ENCODE data around the gene PIK3C2G.

PIK3C2G gene

GRCh38 chr12:18629445-18629844 lies 368.1 kb downstream of the PIK3C2G start:
- no peak overlapping the region for H3K23ac ChIP-seq (ENCODE audit: low read length in 2 of 2)
- no peak overlapping the region for H3K4me2 ChIP-seq (ENCODE audit: low read length, poor library complexity, severe bottlenecking)
- no peak overlapping the region for H2AFZ ChIP-seq (ENCODE audit: low read depth, low read length)
- H3K9me3 ChIP-seq (ENCODE audit: control insufficient read depth, low read length): peaks cover 27% of the 10 kb centered on the region
- no peaks in the 10 kb centered on the region for H3K79me1 ChIP-seq (replicated peaks; ENCODE audit: low read length, poor library complexity, severe bottlenecking)
- H4K8ac ChIP-seq (ENCODE audit: low read length): no peak overlapping the region
- no peak for DNase-seq
- H4K91ac ChIP-seq (ENCODE audit: low read length): no peak overlapping the region
- H2BK5ac ChIP-seq (ENCODE audit: low read depth, low read length, poor library complexity, severe bottlenecking): no peak overlapping the region
- no peak overlapping the region for H3K14ac ChIP-seq (ENCODE audit: low read length in 2 of 2)
- no peak overlapping the region for H3K18ac ChIP-seq (ENCODE audit: low read depth in 1 of 2, low read length in 2 of 2)
- H3K4ac ChIP-seq (ENCODE audit: low read depth in 1 of 2, low read length in 2 of 2): no peak overlapping the region
- no peak overlapping the region for H2BK12ac ChIP-seq (ENCODE audit: low read length in 2 of 2)
- no peak overlapping the region for H2BK15ac ChIP-seq (ENCODE audit: low read depth, poor library complexity, severe bottlenecking)
- H3K27me3 ChIP-seq (ENCODE audit: control insufficient read depth in 1 of 2, insufficient read depth in 1 of 2, low read length in 2 of 2): no peaks in the 10 kb centered on the region
- no peak overlapping the region for H3K4me3 ChIP-seq (ENCODE audit: insufficient read depth in 1 of 2, low read depth in 1 of 2, low read length in 2 of 2)
- WGBS: 93% methylated on average over 1 of the region's 2 CpGs
- no peak overlapping the region for H2BK120ac ChIP-seq (ENCODE audit: low read depth, low read length)
- H3K27ac ChIP-seq (ENCODE audit: low read length, poor library complexity, severe bottlenecking): peak overlapping the region; percentile 26
- no peaks in the 10 kb centered on the region for H3K36me3 ChIP-seq (ENCODE audit: control insufficient read depth in 1 of 2, insufficient read depth in 2 of 2, low read depth in 1 of 2, low read length in 2 of 2)
- H2AK5ac ChIP-seq (ENCODE audit: low read length, severe bottlenecking): no peak overlapping the region
- H3K9ac ChIP-seq (ENCODE audit: low read length): no peak overlapping the region
- no peaks in the 10 kb centered on the region for H3K4me1 ChIP-seq (ENCODE audit: control insufficient read depth, insufficient read depth, low read depth, low read length)

- H3K9me3 ChIP-seq (ENCODE audit: control insufficient read depth, low read length): peaks cover 27% of the 10 kb centered on the region
- no peak overlapping the region for H2BK120ac ChIP-seq (ENCODE audit: low read depth, low read length)
- H3K18ac ChIP-seq (ENCODE audit: low read depth in 1 of 2, low read length in 2 of 2): no peak overlapping the region
- no peak overlapping the region for H3K4me3 ChIP-seq (ENCODE audit: insufficient read depth in 1 of 2, low read depth in 1 of 2, low read length in 2 of 2)
- no peaks in the 10 kb centered on the region for H3K4me1 ChIP-seq (ENCODE audit: control insufficient read depth, insufficient read depth, low read depth, low read length)
- H3K27ac ChIP-seq (ENCODE audit: low read length, poor library complexity, severe bottlenecking): no peak overlapping the region
- H2AK5ac ChIP-seq (ENCODE audit: low read length, severe bottlenecking): no peak overlapping the region
- H3K9ac ChIP-seq (ENCODE audit: low read length): no peak overlapping the region
- no peak overlapping the region for H2BK15ac ChIP-seq (ENCODE audit: low read depth, poor library complexity, severe bottlenecking)
- H2AFZ ChIP-seq (ENCODE audit: low read depth, low read length): no peak overlapping the region
- 43% methylated on average over 1 of the region's 1 CpG for WGBS
- H3K79me1 ChIP-seq (replicated peaks; ENCODE audit: low read length, poor library complexity, severe bottlenecking): no peaks in the 10 kb centered on the region
- no peak for DNase-seq
- H2BK5ac ChIP-seq (ENCODE audit: low read depth, low read length, poor library complexity, severe bottlenecking): no peak overlapping the region
- no peak overlapping the region for H4K91ac ChIP-seq (ENCODE audit: low read length)
- H3K4ac ChIP-seq (ENCODE audit: low read depth in 1 of 2, low read length in 2 of 2): no peak overlapping the region
- H3K23ac ChIP-seq (ENCODE audit: low read length in 2 of 2): no peak overlapping the region
- no peak overlapping the region for H3K14ac ChIP-seq (ENCODE audit: low read length in 2 of 2)
- no peaks in the 10 kb centered on the region for H3K36me3 ChIP-seq (ENCODE audit: control insufficient read depth in 1 of 2, insufficient read depth in 2 of 2, low read depth in 1 of 2, low read length in 2 of 2)
- H3K4me2 ChIP-seq (ENCODE audit: low read length, poor library complexity, severe bottlenecking): no peak overlapping the region
- no peak overlapping the region for H4K8ac ChIP-seq (ENCODE audit: low read length)
- no peaks in the 10 kb centered on the region for H3K27me3 ChIP-seq (ENCODE audit: control insufficient read depth in 1 of 2, insufficient read depth in 1 of 2, low read length in 2 of 2)
- no peak overlapping the region for H2BK12ac ChIP-seq (ENCODE audit: low read length in 2 of 2)
Measured at GRCh38 chr12:18629916-18630315, 368.6 kb downstream of the PIK3C2G start.

GRCh38 chr12:18631339-18631738 lies 370.0 kb downstream of the PIK3C2G start:
- H2AFZ ChIP-seq (ENCODE audit: low read depth, low read length): no peak overlapping the region
- no peaks in the 10 kb centered on the region for H3K79me1 ChIP-seq (replicated peaks; ENCODE audit: low read length, poor library complexity, severe bottlenecking)
- H4K8ac ChIP-seq (ENCODE audit: low read length): no peak overlapping the region
- H3K27ac ChIP-seq (ENCODE audit: low read length, poor library complexity, severe bottlenecking): no peak overlapping the region
- H3K9ac ChIP-seq (ENCODE audit: low read length): no peak overlapping the region
- no peaks in the 10 kb centered on the region for H3K4me1 ChIP-seq (ENCODE audit: control insufficient read depth, insufficient read depth, low read depth, low read length)
- H3K9me3 ChIP-seq (ENCODE audit: control insufficient read depth, low read length): peaks cover 12% of the 10 kb centered on the region
- no peak overlapping the region for H2BK12ac ChIP-seq (ENCODE audit: low read length in 2 of 2)
- H2AK5ac ChIP-seq (ENCODE audit: low read length, severe bottlenecking): no peak overlapping the region
- H3K14ac ChIP-seq (ENCODE audit: low read length in 2 of 2): no peak overlapping the region
- H3K4me3 ChIP-seq (ENCODE audit: insufficient read depth in 1 of 2, low read depth in 1 of 2, low read length in 2 of 2): no peak overlapping the region
- no peak overlapping the region for H3K4ac ChIP-seq (ENCODE audit: low read depth in 1 of 2, low read length in 2 of 2)
- WGBS: 96% methylated on average over 4 of the region's 5 CpGs
- no peak overlapping the region for H4K91ac ChIP-seq (ENCODE audit: low read length)
- H3K18ac ChIP-seq (ENCODE audit: low read depth in 1 of 2, low read length in 2 of 2): no peak overlapping the region
- no peak overlapping the region for H2BK15ac ChIP-seq (ENCODE audit: low read depth, poor library complexity, severe bottlenecking)
- no peak overlapping the region for H2BK120ac ChIP-seq (ENCODE audit: low read depth, low read length)
- H2BK5ac ChIP-seq (ENCODE audit: low read depth, low read length, poor library complexity, severe bottlenecking): no peak overlapping the region
- no peaks in the 10 kb centered on the region for H3K36me3 ChIP-seq (ENCODE audit: control insufficient read depth in 1 of 2, insufficient read depth in 2 of 2, low read depth in 1 of 2, low read length in 2 of 2)
- no peaks in the 10 kb centered on the region for H3K27me3 ChIP-seq (ENCODE audit: control insufficient read depth in 1 of 2, insufficient read depth in 1 of 2, low read length in 2 of 2)
- no peak overlapping the region for H3K23ac ChIP-seq (ENCODE audit: low read length in 2 of 2)
- H3K4me2 ChIP-seq (ENCODE audit: low read length, poor library complexity, severe bottlenecking): no peak overlapping the region
- DNase-seq: no peak

- DNase-seq: no peak
- H3K9ac ChIP-seq (ENCODE audit: low read length): no peak overlapping the region
- 72% methylated on average over 1 of the region's 2 CpGs for WGBS
- H3K14ac ChIP-seq (ENCODE audit: low read length in 2 of 2): no peak overlapping the region
- H2AFZ ChIP-seq (ENCODE audit: low read depth, low read length): no peak overlapping the region
- no peak overlapping the region for H3K4ac ChIP-seq (ENCODE audit: low read depth in 1 of 2, low read length in 2 of 2)
- no peak overlapping the region for H2BK5ac ChIP-seq (ENCODE audit: low read depth, low read length, poor library complexity, severe bottlenecking)
- no peak overlapping the region for H2AK5ac ChIP-seq (ENCODE audit: low read length, severe bottlenecking)
- H3K9me3 ChIP-seq (ENCODE audit: control insufficient read depth, low read length): no peaks in the 10 kb centered on the region
- no peak overlapping the region for H4K91ac ChIP-seq (ENCODE audit: low read length)
- H3K4me1 ChIP-seq (ENCODE audit: control insufficient read depth, insufficient read depth, low read depth, low read length): no peaks in the 10 kb centered on the region
- no peaks in the 10 kb centered on the region for H3K36me3 ChIP-seq (ENCODE audit: control insufficient read depth in 1 of 2, insufficient read depth in 2 of 2, low read depth in 1 of 2, low read length in 2 of 2)
- no peak overlapping the region for H2BK12ac ChIP-seq (ENCODE audit: low read length in 2 of 2)
- no peak overlapping the region for H3K4me2 ChIP-seq (ENCODE audit: low read length, poor library complexity, severe bottlenecking)
- H3K27me3 ChIP-seq (ENCODE audit: control insufficient read depth in 1 of 2, insufficient read depth in 1 of 2, low read length in 2 of 2): no peaks in the 10 kb centered on the region
- no peak overlapping the region for H3K4me3 ChIP-seq (ENCODE audit: insufficient read depth in 1 of 2, low read depth in 1 of 2, low read length in 2 of 2)
- H3K79me1 ChIP-seq (replicated peaks; ENCODE audit: low read length, poor library complexity, severe bottlenecking): no peaks in the 10 kb centered on the region
- no peak overlapping the region for H4K8ac ChIP-seq (ENCODE audit: low read length)
- H2BK15ac ChIP-seq (ENCODE audit: low read depth, poor library complexity, severe bottlenecking): no peak overlapping the region
- no peak overlapping the region for H2BK120ac ChIP-seq (ENCODE audit: low read depth, low read length)
- H3K18ac ChIP-seq (ENCODE audit: low read depth in 1 of 2, low read length in 2 of 2): no peak overlapping the region
- no peak overlapping the region for H3K27ac ChIP-seq (ENCODE audit: low read length, poor library complexity, severe bottlenecking)
- H3K23ac ChIP-seq (ENCODE audit: low read length in 2 of 2): no peak overlapping the region
Measured at GRCh38 chr12:18632848-18633247, 371.5 kb downstream of the PIK3C2G start.

Data from mesenchymal stem cell (in vitro differentiated cells and primary cell).